SH-SY5Y (cell line): ENCODE results near the gene KDM7A.

Source experiments
- GATA2 ChIP-seq: IDR thresholded peaks from 2 replicates; pipeline ENCODE4 v1.6.1; 2011; ENCODE audit warnings: mild to moderate bottlenecking, low read depth, low read length
- GATA3 ChIP-seq: IDR thresholded peaks from 2 replicates; pipeline ENCODE4 v1.6.1; 2011; ENCODE audit warnings: low read depth, mild to moderate bottlenecking, low read length, moderate library complexity

DNA sequence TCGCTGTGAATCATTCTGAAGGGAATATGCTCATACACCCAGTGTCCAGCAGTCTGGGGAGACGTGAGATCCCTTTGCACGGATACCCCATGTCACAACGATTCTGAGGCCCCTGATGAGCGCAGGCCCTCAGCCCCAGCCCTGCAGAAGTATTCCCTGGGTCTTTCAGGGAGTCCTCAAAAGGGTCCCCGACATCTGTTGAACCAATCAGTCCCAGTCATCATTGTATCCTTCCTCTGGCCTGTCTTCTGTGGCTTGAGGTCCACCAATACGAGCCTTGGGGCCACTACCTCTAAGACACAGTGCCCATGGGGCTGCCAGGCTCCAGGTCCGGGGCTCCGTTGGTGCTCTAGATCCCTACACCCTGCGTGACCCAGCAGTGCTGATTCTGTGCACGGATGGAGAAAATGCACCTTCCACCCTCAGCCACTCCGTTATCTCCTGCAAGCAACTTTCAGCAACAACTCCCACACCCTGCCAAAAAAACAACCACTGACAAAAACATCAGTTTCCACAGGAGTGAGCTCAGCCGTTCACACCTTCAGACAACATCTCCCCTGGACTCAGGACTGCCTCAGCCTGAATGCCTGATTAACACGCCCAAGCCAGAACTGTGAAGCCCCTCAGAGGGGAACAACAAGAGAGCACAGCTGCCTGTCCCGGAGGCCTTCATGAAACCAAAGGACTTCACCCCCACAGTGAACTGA is 46.9 kb upstream of the KDM7A start:
- TF ChIP-seq GATA2 = no peak
- no peak for TF ChIP-seq GATA3
